DOHH2 (cell line): ENCODE measurements around the gene TMEM44.

ENCODE experiments used
- H3F3A ChIP-seq: fragments of 200-600 bp; sonication (generic), shearing (Covaris generic); 2 replicates; pipeline ENCODE4 v1.6.0; 2016; ENCODE audit warnings: antibody characterized with exemption, mild to moderate bottlenecking; ENCODE audit not compliant: control insufficient read depth, insufficient read depth
- H3K27ac ChIP-seq: fragments of 200-600 bp; sonication (generic); 2 replicates; pipeline ENCODE4 v1.5.1; 2014; ENCODE audit warnings: low read depth, mild to moderate bottlenecking, low read length, moderate library complexity
- H3K27me3 ChIP-seq: fragments of 200-600 bp; sonication (generic); 2 replicates; pipeline ENCODE4 v1.6.1; 2014; ENCODE audit warnings: mild to moderate bottlenecking, low read length, mixed read lengths; ENCODE audit not compliant: control insufficient read depth
- H3K36me3 ChIP-seq: fragments of 200-600 bp; sonication (generic); 2 replicates; pipeline ENCODE4 v1.6.1; 2014; ENCODE audit warnings: mild to moderate bottlenecking, low read length, moderate library complexity, mixed read lengths; ENCODE audit not compliant: control insufficient read depth
- H3K4me1 ChIP-seq: fragments of 200-600 bp; sonication (generic); 2 replicates; pipeline ENCODE4 v1.6.1; 2014; ENCODE audit warnings: mild to moderate bottlenecking, low read length, mixed read lengths; ENCODE audit not compliant: control insufficient read depth
- H3K4me2 ChIP-seq: fragments of 200-600 bp; sonication (generic); 2 replicates; pipeline ENCODE4 v1.6.0; 2014; ENCODE audit warnings: mild to moderate bottlenecking, low read length, moderate library complexity
- H3K4me3 ChIP-seq: fragments of 200-600 bp; sonication (generic); 2 replicates; pipeline ENCODE4 v1.5.1; 2014; ENCODE audit warnings: mild to moderate bottlenecking, low read length, mixed read lengths
- H3K79me2 ChIP-seq: fragments of 200-600 bp; sonication (generic); 2 replicates; pipeline ENCODE4 v1.6.1; 2014; ENCODE audit warnings: mild to moderate bottlenecking, low read length, mixed read lengths; ENCODE audit not compliant: control insufficient read depth
- H3K9me2 ChIP-seq: fragments of 200-600 bp; sonication (generic); replicated peaks from 2 replicates; pipeline ENCODE4 v1.6.1; 2014; ENCODE audit warnings: mild to moderate bottlenecking, low read length, mixed read lengths; ENCODE audit not compliant: control insufficient read depth
- H3K9me3 ChIP-seq: fragments of 200-600 bp; sonication (generic); 2 replicates; pipeline ENCODE4 v1.6.1; 2014; ENCODE audit warnings: antibody characterized with exemption, low read length, mixed read lengths; ENCODE audit not compliant: control insufficient read depth, insufficient read depth
- H4K20me1 ChIP-seq: fragments of 200-600 bp; sonication (generic); 2 replicates; pipeline ENCODE4 v1.6.0; 2014; ENCODE audit warnings: low read depth, mild to moderate bottlenecking, antibody characterized with exemption, low read length, moderate library complexity; ENCODE audit not compliant: control insufficient read depth, insufficient read depth
- EZH2phosphoT487 ChIP-seq: fragments of 200-600 bp; sonication (generic); IDR thresholded peaks from 2 replicates; pipeline ENCODE4 v1.6.1; 2017; ENCODE audit warnings: borderline replicate concordance, mild to moderate bottlenecking, antibody characterized with exemption, low read length, moderate library complexity, mixed read lengths
- TF ChIP-seq, protein P1 (sequence below): fragments of 200-600 bp; sonication (generic); IDR thresholded peaks from one replicate; pipeline ENCODE4 v1.5.1; 2014; ENCODE audit warnings: antibody characterized with exemption, mild to moderate bottlenecking, low read depth, low read length; ENCODE audit not compliant: poor library complexity, severe bottlenecking

TMEM44 gene

DNA sequence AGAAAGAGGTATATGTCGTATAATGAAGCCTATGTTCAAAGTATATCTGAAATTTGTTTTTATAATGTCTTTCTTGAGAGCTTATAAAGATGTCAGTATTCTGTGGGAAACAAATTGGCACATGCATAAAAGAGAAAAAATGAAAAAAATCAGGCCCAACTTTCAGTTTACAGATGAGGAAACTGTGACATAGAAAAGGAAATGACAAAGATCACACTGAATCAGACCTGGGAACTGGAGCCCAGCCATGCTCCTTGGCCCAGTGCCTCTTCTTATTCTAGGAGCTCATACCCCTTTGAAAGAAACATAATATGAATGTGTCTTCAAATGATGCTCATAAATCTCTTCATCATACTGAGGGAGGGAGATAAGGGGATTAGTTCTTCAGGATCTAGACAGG, 48.4 kb downstream of the TMEM44 start:
- TF ChIP-seq EZH2phosphoT487, result no peak
- TF ChIP-seq, protein P1, sequence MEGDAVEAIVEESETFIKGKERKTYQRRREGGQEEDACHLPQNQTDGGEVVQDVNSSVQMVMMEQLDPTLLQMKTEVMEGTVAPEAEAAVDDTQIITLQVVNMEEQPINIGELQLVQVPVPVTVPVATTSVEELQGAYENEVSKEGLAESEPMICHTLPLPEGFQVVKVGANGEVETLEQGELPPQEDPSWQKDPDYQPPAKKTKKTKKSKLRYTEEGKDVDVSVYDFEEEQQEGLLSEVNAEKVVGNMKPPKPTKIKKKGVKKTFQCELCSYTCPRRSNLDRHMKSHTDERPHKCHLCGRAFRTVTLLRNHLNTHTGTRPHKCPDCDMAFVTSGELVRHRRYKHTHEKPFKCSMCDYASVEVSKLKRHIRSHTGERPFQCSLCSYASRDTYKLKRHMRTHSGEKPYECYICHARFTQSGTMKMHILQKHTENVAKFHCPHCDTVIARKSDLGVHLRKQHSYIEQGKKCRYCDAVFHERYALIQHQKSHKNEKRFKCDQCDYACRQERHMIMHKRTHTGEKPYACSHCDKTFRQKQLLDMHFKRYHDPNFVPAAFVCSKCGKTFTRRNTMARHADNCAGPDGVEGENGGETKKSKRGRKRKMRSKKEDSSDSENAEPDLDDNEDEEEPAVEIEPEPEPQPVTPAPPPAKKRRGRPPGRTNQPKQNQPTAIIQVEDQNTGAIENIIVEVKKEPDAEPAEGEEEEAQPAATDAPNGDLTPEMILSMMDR, result no peak
- H3K36me3 ChIP-seq, result peaks cover 8% of the 10 kb centered on the region; the same call in 1 of the 2 replicates
- H3F3A ChIP-seq, result 0 out of 2 replicates have a peak, but pooled peaks cover 4% of the 10 kb centered on the region
- H3K4me3 ChIP-seq, result peak overlapping the region; percentile 75
- H3K27me3 ChIP-seq, result no peaks in the 10 kb centered on the region
- H3K4me1 ChIP-seq, result peaks cover 16% of the 10 kb centered on the region
- peak overlapping the region; percentile 86 for H3K4me2 ChIP-seq
- H3K9me2 ChIP-seq, result no peaks in the 10 kb centered on the region
- no peak overlapping the region for H3K27ac ChIP-seq
- H4K20me1 ChIP-seq, result no peaks in the 10 kb centered on the region
- peaks cover 15% of the 10 kb centered on the region for H3K79me2 ChIP-seq
- no peaks in the 10 kb centered on the region for H3K9me3 ChIP-seq

DNA sequence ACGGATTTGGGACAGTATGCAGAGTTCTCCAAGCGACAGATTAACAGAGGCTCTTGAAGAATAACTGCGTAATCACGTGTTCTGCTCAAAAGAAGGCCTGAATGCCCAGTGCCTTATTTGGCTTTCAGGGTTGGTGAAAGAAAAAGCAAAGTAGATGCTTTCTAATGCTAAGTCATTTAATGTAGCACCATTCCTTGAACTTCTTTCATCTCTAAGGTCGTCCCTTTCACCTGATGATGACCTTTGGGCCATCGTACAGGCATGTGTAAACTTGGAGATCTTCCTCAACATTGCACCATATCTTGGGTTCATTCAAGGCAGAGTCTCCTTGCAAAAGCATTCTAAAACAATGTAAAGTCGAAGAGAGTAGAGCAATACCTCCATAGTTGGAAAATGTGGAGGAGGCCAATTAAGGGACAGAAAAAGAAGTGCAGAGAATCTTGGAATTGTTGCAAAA, 48.9 kb downstream of the TMEM44 start:
- H3K9me3 ChIP-seq, result no peaks in the 10 kb centered on the region
- no peaks in the 10 kb centered on the region for H3K9me2 ChIP-seq
- peaks cover 16% of the 10 kb centered on the region for H3K4me1 ChIP-seq
- TF ChIP-seq, protein P1, result no peak
- TF ChIP-seq EZH2phosphoT487, result no peak
- no peaks in the 10 kb centered on the region for H4K20me1 ChIP-seq
- peak overlapping the region; percentile 75 for H3K4me3 ChIP-seq
- peaks cover 15% of the 10 kb centered on the region for H3K79me2 ChIP-seq
- peak overlapping the region; percentile 86 for H3K4me2 ChIP-seq
- H3K36me3 ChIP-seq, result peaks cover 8% of the 10 kb centered on the region; the same call in 1 of the 2 replicates
- no peak overlapping the region for H3K27ac ChIP-seq
- 0 out of 2 replicates have a peak, but pooled peaks cover 4% of the 10 kb centered on the region for H3F3A ChIP-seq
- no peaks in the 10 kb centered on the region for H3K27me3 ChIP-seq

DNA sequence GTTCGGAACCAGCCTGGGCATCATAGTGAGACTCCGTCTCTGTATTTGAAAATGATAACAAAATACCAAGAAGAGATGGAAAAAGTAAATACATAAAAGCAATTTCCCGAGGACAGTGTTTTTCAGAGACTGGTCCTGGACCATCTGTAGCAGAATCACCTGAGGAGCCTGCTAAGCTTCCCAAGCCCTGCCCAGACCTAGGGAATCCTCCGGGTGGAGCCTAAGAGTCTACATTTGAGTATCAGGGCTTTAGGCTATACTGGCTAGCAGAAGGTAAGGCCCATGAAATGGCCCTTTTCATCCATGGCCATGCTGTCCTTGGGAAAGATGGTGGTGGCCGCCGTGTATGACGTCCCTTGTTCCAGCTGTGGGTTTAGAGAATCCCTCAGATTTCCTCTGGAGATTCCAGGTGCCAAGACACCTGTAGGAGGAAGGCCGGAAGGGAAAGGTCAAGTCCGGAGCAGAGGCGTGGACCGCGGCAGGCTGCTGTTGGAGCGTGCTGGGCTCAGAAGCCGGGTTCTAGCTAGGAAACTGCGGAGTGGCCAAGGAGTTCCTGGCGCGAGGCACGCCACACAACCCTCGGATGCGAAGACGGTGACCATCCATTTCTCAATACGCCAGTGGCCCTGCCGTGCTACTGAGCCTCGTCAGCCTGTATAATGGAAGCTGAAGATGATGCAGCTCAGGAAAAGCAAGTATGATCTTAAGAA, 50.9 kb downstream of the TMEM44 start:
- 0 out of 2 replicates have a peak, but pooled peaks cover 4% of the 10 kb centered on the region for H3F3A ChIP-seq
- TF ChIP-seq, protein P1, result no peak
- TF ChIP-seq EZH2phosphoT487, result no peak
- H3K4me1 ChIP-seq, result peaks cover 16% of the 10 kb centered on the region
- H3K27me3 ChIP-seq, result no peaks in the 10 kb centered on the region
- no peaks in the 10 kb centered on the region for H4K20me1 ChIP-seq
- no peak overlapping the region for H3K27ac ChIP-seq
- peaks cover 15% of the 10 kb centered on the region for H3K79me2 ChIP-seq
- H3K36me3 ChIP-seq, result peaks cover 8% of the 10 kb centered on the region; the same call in 1 of the 2 replicates
- no peak overlapping the region for H3K4me2 ChIP-seq
- H3K9me3 ChIP-seq, result no peaks in the 10 kb centered on the region
- H3K9me2 ChIP-seq, result no peaks in the 10 kb centered on the region
- H3K4me3 ChIP-seq, result no peak overlapping the region
